HG03457 (cell line): ENCODE data around the gene DTNB.
"Not testable (repeated sequence)": the region's sequence is repeated elsewhere in the genome, so short reads cannot be mapped to it uniquely, and the experiment has no call there.

Experiments used
- ATAC-seq: cut with Tn5 transposase; IDR thresholded peaks from one replicate; pipeline ENCODE4 v1.9.1; 2021; ENCODE audit warnings: moderate number of reproducible peaks; ENCODE audit not compliant: unreplicated experiment

DTNB gene

GRCh38 chr2:25426326-25426725, 247.1 kb downstream of the DTNB start:
- ATAC-seq: no peak

- no peak for ATAC-seq
These were observed 248.8 kb downstream of the DTNB start for GRCh38 chr2:25424426-25425028.

GRCh38 chr2:25421820-25422411, 251.5 kb downstream of the DTNB start:
- no peak for ATAC-seq

DNA sequence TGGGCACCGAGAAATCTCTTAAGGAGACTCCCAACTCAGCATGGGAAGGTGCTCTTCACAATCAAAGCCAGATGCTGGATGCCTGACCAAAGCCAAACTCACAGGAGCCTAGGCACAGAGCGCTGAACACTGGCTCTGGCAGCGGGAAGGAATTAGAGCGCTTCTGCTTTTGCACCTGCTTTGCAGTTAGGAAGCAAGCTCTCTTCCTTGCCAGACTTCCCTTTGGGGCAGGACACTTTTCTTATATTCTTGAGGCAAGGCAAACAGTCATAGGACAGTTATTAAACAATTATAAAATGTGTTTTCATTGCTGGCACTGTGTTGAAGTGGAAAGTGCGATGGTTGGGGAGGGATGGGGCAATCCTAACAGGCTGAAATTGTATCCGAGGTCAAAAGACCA, 252.1 kb downstream of the DTNB start:
- no peak for ATAC-seq

- peak; percentile 37 for ATAC-seq
These were observed 252.5 kb downstream of the DTNB start for GRCh38 chr2:25420820-25421237.

DNA sequence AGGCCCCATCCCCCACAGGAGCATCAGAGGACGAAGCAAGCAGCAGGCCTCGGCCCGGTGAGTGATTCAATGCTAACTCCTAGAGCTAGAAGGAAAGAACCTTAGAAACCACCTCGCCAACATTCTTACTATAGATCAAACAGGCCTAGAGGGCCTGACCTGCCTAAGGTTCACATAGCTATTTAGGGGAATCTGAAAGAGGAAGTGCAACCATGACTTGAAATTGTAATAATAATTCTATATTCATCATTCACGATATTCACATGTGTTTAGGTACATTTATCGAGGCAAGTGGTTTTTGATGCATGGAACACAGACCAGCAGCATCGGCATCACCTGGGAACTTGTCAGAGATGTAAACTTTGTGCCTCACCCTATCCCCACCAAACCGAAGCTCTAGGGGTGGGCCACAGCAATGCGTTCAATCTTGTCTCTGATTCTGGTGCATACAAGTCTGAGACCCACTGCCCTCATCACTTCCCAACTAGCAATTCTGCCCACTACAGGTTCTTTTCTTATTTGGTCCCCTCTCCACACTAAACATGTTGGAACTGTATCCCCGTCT, 253.6 kb downstream of the DTNB start:
- peak; percentile 46 for ATAC-seq

DNA sequence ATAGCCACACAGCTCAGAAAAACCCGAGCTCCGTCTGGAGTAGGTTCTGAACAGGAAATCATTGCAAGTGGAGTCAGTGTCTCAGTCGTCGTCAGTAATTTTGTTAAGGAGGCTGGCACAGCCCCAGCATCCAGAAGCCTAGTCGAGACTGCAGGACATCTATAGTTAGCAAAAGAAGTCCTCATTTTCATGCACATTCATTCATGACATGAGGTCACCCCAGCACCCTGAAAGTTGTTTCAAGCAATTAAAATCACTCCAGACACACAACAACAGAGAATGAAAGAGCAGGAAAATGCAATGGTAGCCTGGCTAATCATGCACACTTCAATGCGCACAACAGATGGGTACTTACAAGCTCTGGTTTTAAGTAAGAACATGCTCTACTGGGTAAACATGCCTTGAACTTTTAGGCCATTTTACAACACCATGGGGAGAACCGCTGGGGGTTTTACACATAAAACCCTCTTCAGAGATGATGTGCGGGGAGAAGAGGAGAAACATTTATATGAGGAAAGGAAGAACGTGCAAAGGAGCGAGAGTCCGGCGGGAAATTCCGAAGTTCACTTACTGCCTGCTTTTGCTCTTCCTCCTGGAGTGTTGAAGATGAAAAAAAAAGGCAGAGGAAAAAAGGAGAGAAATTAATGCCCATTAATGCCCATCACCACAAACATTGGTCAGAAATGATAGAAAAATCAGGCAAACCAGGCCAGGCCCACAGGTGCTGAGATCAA, 254.3 kb downstream of the DTNB start:
- no peak for ATAC-seq

GRCh38 chr2:25417715-25418369, 255.5 kb downstream of the DTNB start:
- no peak for ATAC-seq

- no peak for ATAC-seq
These were observed 256.7 kb downstream of the DTNB start for GRCh38 chr2:25416674-25417073.

DNA sequence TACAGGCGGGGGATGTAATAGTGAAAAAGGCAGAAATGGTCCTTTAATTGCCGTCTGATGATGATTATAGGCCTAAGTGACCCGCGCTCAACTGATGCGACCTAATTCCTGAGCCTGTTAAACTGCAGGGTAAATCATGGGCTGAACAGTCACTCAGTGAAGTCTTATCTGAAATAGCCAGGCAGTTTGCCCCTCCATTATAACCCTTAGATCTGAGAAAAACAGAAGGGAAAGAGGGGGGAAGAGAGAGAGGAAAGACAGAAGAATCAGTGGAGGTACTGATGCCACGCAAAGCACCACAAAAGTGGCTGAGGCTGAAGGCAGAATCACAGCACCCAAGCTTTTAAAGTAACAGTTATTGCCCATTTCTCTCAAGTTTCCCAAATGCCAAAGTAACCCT, 258.6 kb downstream of the DTNB start:
- ATAC-seq: no peak

DNA sequence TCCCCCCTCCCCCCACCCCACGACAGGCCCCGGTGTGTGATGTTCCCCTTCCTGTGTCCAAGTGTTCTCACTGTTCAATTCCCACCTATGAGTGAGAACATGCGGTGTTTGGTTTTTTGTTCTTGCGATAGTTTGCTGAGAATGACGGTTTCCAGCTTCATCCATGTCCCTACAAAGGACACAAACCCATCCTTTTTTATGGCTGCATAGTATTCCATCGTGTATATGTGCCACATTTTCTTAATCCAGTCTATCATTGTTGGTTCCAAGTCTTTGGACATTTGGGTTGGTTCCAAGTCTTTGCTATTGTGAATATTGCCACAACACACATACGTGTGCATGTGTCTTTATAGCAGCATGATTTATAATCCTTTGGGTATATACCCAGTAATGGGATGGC, 260.0 kb downstream of the DTNB start:
- ATAC-seq: not testable (repeated sequence)

- no peak for ATAC-seq
These were observed 261.6 kb downstream of the DTNB start for GRCh38 chr2:25411753-25412152.

DNA sequence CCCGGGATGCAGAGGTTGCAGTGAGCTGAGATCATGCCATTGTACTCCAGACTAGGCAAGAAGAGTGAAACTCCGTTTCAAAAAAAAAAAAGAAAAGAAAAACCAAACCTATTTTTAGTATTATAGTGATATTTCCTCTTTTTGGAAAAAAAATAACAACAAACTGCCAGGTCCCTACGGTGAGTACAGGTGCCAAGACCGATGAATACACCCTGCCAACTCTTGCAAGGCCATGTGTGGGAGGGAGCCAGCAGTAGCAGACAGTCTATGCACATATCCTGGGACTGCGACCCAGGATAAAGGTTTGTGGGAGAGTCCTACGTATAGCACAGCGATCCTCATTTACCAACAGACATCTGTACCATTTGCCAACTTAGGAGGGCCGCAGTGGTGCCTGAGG, 262.1 kb downstream of the DTNB start:
- no peak for ATAC-seq

GRCh38 chr2:25410370-25410769, 263.0 kb downstream of the DTNB start:
- ATAC-seq: no peak

- no peak for ATAC-seq
These were observed 263.9 kb downstream of the DTNB start for GRCh38 chr2:25409468-25409867.

DNA sequence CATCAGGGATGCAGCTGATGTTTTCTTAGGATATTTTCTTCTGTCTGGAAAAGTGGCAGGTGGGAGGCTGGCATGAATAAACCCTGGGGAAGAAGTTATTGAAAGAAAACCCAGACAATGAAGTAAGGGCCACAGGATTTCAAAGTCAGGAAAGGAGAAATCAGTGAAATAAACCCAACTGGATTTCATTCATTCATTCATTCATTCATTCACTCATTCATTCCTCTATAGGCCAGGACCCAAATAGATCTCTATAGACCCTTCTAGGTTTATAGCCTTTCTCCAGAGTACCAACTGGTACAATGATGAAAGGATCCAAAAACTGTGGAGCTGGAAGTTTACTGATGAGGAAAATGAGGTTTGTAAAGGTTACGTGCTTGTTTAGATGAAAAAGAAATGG, 264.3 kb downstream of the DTNB start:
- ATAC-seq: no peak

- ATAC-seq: no peak
These were observed 267.6 kb downstream of the DTNB start for GRCh38 chr2:25405611-25406295.

DNA sequence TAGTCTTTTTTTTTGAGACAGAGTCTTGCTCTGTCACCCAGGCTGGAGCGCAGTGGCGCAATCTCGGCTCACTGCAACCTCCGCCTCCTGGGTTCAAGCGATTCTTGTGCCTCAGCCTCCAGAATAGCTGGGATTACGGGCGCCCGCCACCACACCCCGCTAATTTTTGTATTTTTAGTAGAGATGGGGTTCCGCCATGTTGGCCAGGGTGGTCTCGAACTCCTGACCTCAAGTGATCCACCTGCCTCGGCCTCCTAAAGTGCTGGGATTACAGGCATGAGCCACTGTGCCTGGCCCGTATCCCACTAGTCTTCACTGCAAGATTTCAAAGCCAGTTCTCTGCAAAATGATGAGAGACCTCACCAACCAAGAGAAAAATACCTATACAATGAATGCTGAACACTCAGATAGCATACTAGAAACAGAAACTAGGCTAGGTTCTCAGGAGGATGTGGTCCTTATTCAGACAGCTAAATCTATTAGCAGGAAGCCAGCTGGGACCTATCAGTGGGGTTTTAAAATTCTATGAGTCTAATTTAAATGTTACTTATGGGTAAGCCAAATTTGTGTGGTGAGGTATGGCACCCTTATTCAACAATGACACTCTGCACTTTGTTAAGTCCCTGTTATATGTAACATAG, 270.1 kb downstream of the DTNB start:
- ATAC-seq: peak; percentile 58

DNA sequence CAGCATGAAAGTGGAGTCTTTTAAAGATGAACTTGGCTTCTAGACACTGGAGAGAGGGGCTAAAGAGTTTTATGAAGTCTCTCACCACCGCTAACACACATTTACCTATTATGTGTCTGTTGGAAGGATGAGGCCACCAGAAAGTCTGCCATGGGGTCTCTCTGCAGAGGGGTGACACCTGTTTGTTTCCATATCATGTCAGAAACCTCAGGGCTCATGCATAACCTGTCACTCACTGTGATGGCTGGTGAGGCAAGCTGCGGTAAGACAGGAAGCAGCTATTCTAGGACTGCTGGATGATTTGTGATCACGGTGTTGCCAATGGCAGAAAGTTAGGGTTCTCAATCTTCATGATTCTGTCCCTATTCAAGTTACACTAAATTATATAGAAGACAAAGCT, 270.9 kb downstream of the DTNB start:
- ATAC-seq: no peak

DNA sequence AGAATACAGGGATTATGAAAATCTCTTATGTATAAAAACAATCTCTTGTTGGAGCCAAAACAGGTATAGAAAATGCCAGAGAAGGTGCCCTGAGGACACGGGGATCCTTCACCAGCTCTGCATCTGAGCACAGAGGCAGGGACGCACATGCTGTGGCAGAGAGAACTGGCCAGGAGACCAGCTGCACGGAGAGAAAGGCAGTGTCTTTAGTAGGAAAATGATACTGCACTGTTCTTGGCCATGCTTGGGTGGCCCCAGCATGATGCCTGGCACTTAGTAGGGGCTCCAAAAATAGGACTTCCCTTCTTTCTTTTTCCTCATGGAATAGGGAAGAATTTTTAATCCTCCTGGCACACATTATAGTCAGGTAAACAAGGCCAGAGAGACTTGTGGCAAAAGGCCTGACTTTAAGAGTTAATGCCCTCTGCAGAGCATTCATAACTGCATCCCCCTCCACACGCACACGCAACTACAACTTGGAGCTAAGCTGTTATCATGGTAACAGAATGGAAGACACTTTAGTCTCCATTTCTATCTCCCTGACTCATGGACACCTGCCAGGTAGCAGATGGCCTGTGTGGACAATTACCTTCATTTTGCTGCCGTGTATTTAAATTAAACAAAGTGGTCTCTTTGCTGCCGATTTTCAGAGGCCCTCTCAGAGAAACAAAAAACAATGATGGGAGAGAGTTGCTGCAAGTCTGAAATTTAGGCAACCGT, 271.9 kb downstream of the DTNB start:
- ATAC-seq: no peak
